OCI-LY7 (cell line): ENCODE measurements around the gene S1PR2. TPM values are rescaled to one million over a fixed set of nuclear protein-coding genes. Genes with fewer than 3 reads are reported as not detected.

Experiments used
- BruUV-seq: library from RNA; stranded (reverse); fragments of 400-500 nt; replicated peaks from 2 replicates; lab custom pipeline; 2021; lab: Mats Ljungman, UMichigan
- CTCF ChIA-PET: fragments of 300-600 bp; sonication (Branson Sonifier 250); formaldehyde crosslinking; loops from one replicate; lab custom pipeline; 2022; ENCODE audit warnings: antibody characterized with exemption; ENCODE audit not compliant: unreplicated experiment; lab: Charles Lee
- POLR2A ChIA-PET: fragments of 300-600 bp; sonication (Branson Sonifier 250); formaldehyde crosslinking; loops from one replicate; lab custom pipeline; 2022; ENCODE audit warnings: antibody characterized with exemption; lab: Charles Lee
- DNase-seq: peaks from one replicate; pipeline ENCODE4 v3.0.0-alpha.2; 2015; ENCODE audit warnings: low spot score
- H2AFZ ChIP-seq: fragments of 200-600 bp; sonication (generic), shearing (Covaris generic); 2 replicates; pipeline ENCODE4 v1.6.1; 2014; ENCODE audit warnings: mild to moderate bottlenecking, antibody characterized with exemption, low read length, moderate library complexity
- H3K27ac ChIP-seq: fragments of 200-600 bp; sonication (generic); 2 replicates; pipeline ENCODE4 v1.5.1; 2014; ENCODE audit warnings: mixed run types, low read depth, mild to moderate bottlenecking, moderate library complexity, low read length, inconsistent platforms; ENCODE audit not compliant: poor library complexity, severe bottlenecking
- H3K36me3 ChIP-seq: fragments of 200-600 bp; sonication (generic); 2 replicates; pipeline ENCODE4 v1.6.1; 2014; ENCODE audit warnings: mild to moderate bottlenecking, antibody characterized with exemption, low read length, moderate library complexity, mixed read lengths; ENCODE audit not compliant: insufficient read depth
- H3K4me1 ChIP-seq: fragments of 200-600 bp; sonication (generic); 2 replicates; pipeline ENCODE4 v1.5.1; 2014; ENCODE audit warnings: mild to moderate bottlenecking, low read length; ENCODE audit not compliant: insufficient read depth, poor library complexity, severe bottlenecking
- H3K4me2 ChIP-seq: fragments of 200-600 bp; sonication (generic); 2 replicates; pipeline ENCODE4 v1.6.1; 2014; ENCODE audit warnings: mild to moderate bottlenecking, low read length
- H3K4me3 ChIP-seq: fragments of 200-600 bp; sonication (generic); 2 replicates; pipeline ENCODE4 v1.5.1; 2014; ENCODE audit warnings: mild to moderate bottlenecking, low read depth, low read length; ENCODE audit not compliant: poor library complexity, severe bottlenecking
- H3K79me2 ChIP-seq: fragments of 200-600 bp; sonication (generic); 2 replicates; pipeline ENCODE4 v1.6.1; 2016; ENCODE audit warnings: low read depth, mild to moderate bottlenecking, low read length, moderate library complexity, mixed read lengths; ENCODE audit not compliant: insufficient read depth
- H3K9me2 ChIP-seq: fragments of 200-600 bp; sonication (generic); 2 replicates; pipeline ENCODE4 v1.6.1; 2016; ENCODE audit warnings: mild to moderate bottlenecking, low read length, mixed read lengths; ENCODE audit not compliant: insufficient read depth
- H3K9me3 ChIP-seq: fragments of 200-600 bp; sonication (generic); 2 replicates; pipeline ENCODE4 v1.6.1; 2014; ENCODE audit warnings: mild to moderate bottlenecking, mixed run types, low read length, mixed read lengths
- H4K20me1 ChIP-seq: fragments of 200-600 bp; sonication (generic); 2 replicates; pipeline ENCODE4 v1.6.1; 2014; ENCODE audit warnings: mild to moderate bottlenecking, antibody characterized with exemption, low read length, moderate library complexity, mixed read lengths; ENCODE audit not compliant: insufficient read depth
- CTCF ChIP-seq: fragments of 200-600 bp; sonication (generic); conservative IDR thresholded peaks from 2 replicates; pipeline ENCODE4 v1.5.1; 2014; ENCODE audit warnings: mild to moderate bottlenecking, antibody characterized with exemption, low read length, moderate library complexity, mixed read lengths
- EZH2phosphoT487 ChIP-seq: fragments of 200-600 bp; sonication (generic); IDR thresholded peaks from 2 replicates; pipeline ENCODE4 v1.6.1; 2018; ENCODE audit warnings: low read depth, borderline replicate concordance, mild to moderate bottlenecking, mixed run types, antibody characterized with exemption, low read length, moderate library complexity, mixed read lengths
- intact Hi-C: fragments of 100-400 bp; cut with micrococcal nuclease; formaldehyde crosslinking; loops from one replicate; pipeline ENCODE4 v1.10.0; 2022; ENCODE audit not compliant: unreplicated experiment
- total RNA-seq, 2 experiments: library from RNA; depleted of rRNA in 1 of 2; stranded (reverse); fragments of >200 nt in 1 of 2; shearing (Covaris generic) in 1 of 2; gene quantifications; 2 replicates each; pipeline ENCODE4 v1.2.3, GENCODE V29; 2014 to 2022

Gene S1PR2
- total RNA-seq, 2 experiments from 2014 or later: 27.8 to 64.5 TPM

- ChIA-PET CTCF (no interaction called here), POLR2A (interaction anchor here (0.6 kb wide), 1 partner anchor 114 kb away, joined by 4 read pairs; no protein-coding TSS in a partner anchor)
- Histone ChIP-seq H3K4me2 (peak overlapping the region; percentile 100), H3K27ac (peak overlapping the region; percentile 54), H3K4me1 (peaks cover 42% of the 10 kb centered on the region), H3K4me3 (peak overlapping the region; percentile 97), H4K20me1 (peaks cover 18% of the 10 kb centered on the region), H3K9me2 (no peaks in the 10 kb centered on the region), H3K36me3 (peaks cover 51% of the 10 kb centered on the region), H2AFZ (no peak overlapping the region), H3K79me2 (peaks cover 33% of the 10 kb centered on the region), H3K9me3 (no peaks in the 10 kb centered on the region)
- DNase-seq: no peak
- TF ChIP-seq EZH2phosphoT487: no peak
- no peak for TF ChIP-seq CTCF
- intact Hi-C loops: loop anchor here (5.0 kb wide), 1 partner anchor 35 kb away; no protein-coding TSS in a partner anchor
- BruUV-seq: TSS peak; percentile 68
Observed at GRCh38 chr19:10252707-10253106, 21.6 kb upstream of the S1PR2 start.

- TF ChIP-seq CTCF (no peak), EZH2phosphoT487 (no peak)
- Histone ChIP-seq H3K36me3 (peaks cover 44% of the 10 kb centered on the region), H3K27ac (peak within 1 kb of the TSS; percentile 54), H2AFZ (peak within 1 kb of the TSS; percentile 53; the same call in 1 of the 2 replicates), H3K4me2 (peak within 1 kb of the TSS; percentile 100), H3K9me2 (no peaks in the 10 kb centered on the region), H4K20me1 (peaks cover 18% of the 10 kb centered on the region), H3K4me1 (peaks cover 48% of the 10 kb centered on the region), H3K4me3 (peak within 1 kb of the TSS; percentile 97), H3K79me2 (peaks cover 33% of the 10 kb centered on the region), H3K9me3 (no peaks in the 10 kb centered on the region)
- no TSS peak for BruUV-seq
- intact Hi-C loops: loop anchor here (2.0 to 5.0 kb wide), 3 partner anchors 35 to 75 kb away; partner anchors contain the start of gene DNMT1
- ChIA-PET CTCF (no interaction called here), POLR2A (interaction anchor here (0.6 kb wide), 1 partner anchor 114 kb away, joined by 4 read pairs; no protein-coding TSS in a partner anchor)
- DNase-seq: peak; percentile 99
Observed at GRCh38 chr19:10251792-10252694, 20.9 kb upstream of the S1PR2 start, which contains the start of gene MRPL4. Gene MRPL4 (plus strand): TSS chr19:10252214. CDS start chr19:10252254, 40 bp downstream.
